Neural progenitor cell (in vitro differentiated cells): ENCODE measurements around the gene NSMF.

Experiments
- EZH2 ChIP-seq: fragments of 200-600 bp; sonication (generic); IDR thresholded peaks from 2 replicates; pipeline ENCODE4 v1.6.1; 2017; ENCODE audit warnings: antibody characterized with exemption, mild to moderate bottlenecking, moderate library complexity
- TF ChIP-seq, protein P1 (sequence below): fragments of 200-600 bp; sonication (generic); IDR thresholded peaks from 2 replicates; pipeline ENCODE4 v1.5.1; 2017; ENCODE audit warnings: antibody characterized with exemption, mild to moderate bottlenecking

DNA sequence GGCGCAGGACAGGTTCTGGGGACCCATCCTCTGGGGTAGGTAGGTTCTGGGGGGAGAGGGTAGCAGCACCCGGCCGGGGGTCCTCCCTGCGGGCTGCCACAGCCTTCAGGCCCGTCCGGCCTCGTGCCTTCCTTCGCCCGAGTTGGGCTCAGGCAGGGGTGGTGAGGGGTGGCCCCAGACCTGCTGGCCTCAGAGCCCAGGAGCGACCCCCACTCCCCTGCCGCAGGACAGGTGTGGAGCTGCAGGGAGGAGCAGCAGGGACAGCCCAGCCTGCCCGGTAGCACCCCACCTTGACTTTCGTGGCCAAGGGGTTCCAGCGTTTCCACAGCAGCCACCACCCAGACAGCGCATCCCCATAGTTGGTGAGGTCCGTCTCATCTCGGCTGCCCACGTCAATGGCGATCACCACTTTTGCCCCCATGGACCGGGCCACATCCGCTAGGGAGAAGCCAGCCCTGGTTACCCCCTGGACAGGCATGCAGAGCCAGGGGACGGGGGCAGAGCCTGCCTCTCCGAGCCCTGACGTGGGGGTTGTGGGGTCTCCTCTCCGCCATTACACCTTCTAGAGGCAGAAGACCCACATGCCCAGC lies 3.4 kb upstream of the NSMF start:
- TF ChIP-seq, protein P1, sequence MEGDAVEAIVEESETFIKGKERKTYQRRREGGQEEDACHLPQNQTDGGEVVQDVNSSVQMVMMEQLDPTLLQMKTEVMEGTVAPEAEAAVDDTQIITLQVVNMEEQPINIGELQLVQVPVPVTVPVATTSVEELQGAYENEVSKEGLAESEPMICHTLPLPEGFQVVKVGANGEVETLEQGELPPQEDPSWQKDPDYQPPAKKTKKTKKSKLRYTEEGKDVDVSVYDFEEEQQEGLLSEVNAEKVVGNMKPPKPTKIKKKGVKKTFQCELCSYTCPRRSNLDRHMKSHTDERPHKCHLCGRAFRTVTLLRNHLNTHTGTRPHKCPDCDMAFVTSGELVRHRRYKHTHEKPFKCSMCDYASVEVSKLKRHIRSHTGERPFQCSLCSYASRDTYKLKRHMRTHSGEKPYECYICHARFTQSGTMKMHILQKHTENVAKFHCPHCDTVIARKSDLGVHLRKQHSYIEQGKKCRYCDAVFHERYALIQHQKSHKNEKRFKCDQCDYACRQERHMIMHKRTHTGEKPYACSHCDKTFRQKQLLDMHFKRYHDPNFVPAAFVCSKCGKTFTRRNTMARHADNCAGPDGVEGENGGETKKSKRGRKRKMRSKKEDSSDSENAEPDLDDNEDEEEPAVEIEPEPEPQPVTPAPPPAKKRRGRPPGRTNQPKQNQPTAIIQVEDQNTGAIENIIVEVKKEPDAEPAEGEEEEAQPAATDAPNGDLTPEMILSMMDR = no peak
- TF ChIP-seq EZH2 = no peak
